ENCODE results near the gene SLC17A7.

The SLC17A7 gene

DNA sequence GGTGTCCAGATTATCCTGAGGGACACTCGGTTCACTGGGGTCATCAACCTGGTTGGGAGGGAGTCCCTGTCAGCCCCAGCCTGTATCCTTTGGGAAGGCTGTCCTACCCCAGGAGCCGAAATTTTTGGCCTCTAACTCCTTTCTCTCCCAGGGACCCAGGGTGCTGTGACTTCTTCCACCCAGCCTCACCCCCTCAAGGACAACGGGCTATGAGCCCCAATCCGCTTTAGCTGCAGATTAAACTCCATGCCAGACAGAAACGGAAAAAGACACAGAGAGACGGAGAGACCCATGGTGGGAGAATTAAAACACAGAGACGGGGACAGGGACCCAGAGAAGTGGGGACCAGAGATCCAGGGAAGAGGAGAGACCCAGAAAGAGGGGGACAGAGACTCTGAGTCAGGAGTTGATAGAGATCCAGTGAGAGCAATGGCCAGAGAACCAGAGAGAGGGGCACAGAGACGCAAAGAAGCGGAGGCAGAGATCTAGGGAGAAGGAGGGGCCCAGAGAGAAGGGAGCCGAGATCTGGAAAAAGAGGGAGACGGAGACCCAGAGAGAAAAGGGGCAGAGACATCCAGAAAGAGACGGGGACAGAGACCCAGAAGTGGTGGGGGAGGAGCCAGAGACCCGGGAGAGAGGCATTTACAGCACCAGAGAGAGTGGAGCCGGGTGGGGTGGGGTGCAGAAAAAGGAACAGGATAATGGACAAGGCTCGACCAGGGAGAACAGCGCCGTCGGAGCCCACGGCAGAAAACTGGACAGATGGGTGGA, 703 bp downstream of the SLC17A7 start:
- TF ChIP-seq POLR2AphosphoS5 (IDR thresholded peaks at IDR 0.05; ENCODE audit: low read depth, low read length) = no peak
- no peak for TF ChIP-seq TAF1 (IDR thresholded peaks at IDR 0.05; ENCODE audit: borderline replicate concordance, low read depth, low read length)
- no peak for TF ChIP-seq POLR2A (IDR thresholded peaks at IDR 0.05; ENCODE audit: low read depth, low read length)
- DNase-seq (ENCODE audit: insufficient read length) (no peak), FAIRE-seq (no peak)

DNA sequence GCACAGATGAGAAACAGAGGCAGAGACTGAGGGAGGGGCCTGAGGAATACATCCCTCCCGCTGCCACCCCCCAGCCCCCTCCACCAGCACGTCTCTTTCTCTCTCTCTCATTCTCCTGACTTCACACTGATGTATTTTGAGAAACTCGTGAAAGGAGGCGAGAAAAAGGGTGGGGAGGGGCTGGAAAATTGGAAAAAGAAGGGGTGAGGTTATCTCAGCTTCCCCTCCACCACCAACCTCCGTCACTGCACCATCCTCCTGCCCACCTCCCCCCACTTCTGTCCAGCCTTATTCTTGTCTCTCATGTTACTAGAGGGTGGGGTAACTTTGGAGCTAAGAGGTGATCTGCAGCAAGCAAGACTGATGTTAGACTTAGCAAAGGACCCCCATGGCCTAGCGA, 1.5 kb downstream of the SLC17A7 start:
- DNase-seq (ENCODE audit: insufficient read length) (no peak), FAIRE-seq (no peak)
- TF ChIP-seq TAF1 (IDR thresholded peaks at IDR 0.05; ENCODE audit: borderline replicate concordance, low read depth, low read length) (no peak), POLR2AphosphoS5 (IDR thresholded peaks at IDR 0.05; ENCODE audit: low read depth, low read length) (no peak), POLR2A (IDR thresholded peaks at IDR 0.05; ENCODE audit: low read depth, low read length) (no peak)

DNA sequence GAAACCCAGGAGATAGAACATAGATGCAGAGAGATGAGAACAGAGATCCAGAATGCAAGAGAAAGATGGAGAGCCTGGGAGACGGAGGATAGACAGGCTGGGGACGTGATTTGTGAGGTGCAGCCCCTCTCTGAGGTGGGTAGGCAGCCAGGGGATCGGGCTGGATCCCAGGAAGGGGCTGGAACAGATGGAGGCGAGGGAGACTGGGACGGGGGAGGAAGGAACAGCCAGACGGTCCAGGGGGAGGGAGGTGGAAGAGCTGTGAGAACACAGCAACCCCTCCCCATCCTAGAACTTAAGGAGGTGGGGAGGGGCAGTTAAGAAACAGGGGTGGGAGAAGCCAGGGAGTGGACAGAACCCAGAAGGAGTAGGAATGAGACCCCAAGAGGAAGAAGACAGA, 3.1 kb downstream of the SLC17A7 start:
- no peak for DNase-seq (ENCODE audit: insufficient read length)
- TF ChIP-seq POLR2A (IDR thresholded peaks at IDR 0.05; ENCODE audit: low read depth, low read length) = no peak
- no peak for TF ChIP-seq TAF1 (IDR thresholded peaks at IDR 0.05; ENCODE audit: borderline replicate concordance, low read depth, low read length)
- FAIRE-seq = no peak

DNA sequence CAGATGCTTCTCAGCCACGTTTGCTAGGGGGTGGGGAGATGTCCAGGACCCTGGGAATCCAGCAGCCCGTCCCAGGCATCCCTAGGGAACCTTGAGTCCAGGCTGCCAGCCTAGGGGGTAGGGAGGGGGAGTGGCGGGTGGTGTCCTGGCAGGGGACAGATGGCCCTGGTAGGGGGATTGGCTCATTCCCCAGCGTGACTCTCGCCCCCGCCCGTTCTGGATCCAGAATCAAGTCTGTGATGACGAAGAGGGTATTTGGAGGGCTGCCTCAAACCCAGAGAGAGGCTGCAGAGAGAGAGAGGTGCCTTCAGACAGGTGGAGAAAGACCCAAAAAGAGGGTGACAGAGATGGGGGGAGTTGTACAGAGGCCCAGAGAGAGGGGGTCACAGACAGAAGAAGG, 4.1 kb downstream of the SLC17A7 start:
- FAIRE-seq = no peak
- no peak for DNase-seq (ENCODE audit: insufficient read length)
- no peak for TF ChIP-seq POLR2AphosphoS5 (IDR thresholded peaks at IDR 0.05; ENCODE audit: low read depth, low read length)
- TF ChIP-seq TAF1 (IDR thresholded peaks at IDR 0.05; ENCODE audit: borderline replicate concordance, low read depth, low read length) = no peak
- no peak for TF ChIP-seq POLR2A (IDR thresholded peaks at IDR 0.05; ENCODE audit: low read depth, low read length)

DNA sequence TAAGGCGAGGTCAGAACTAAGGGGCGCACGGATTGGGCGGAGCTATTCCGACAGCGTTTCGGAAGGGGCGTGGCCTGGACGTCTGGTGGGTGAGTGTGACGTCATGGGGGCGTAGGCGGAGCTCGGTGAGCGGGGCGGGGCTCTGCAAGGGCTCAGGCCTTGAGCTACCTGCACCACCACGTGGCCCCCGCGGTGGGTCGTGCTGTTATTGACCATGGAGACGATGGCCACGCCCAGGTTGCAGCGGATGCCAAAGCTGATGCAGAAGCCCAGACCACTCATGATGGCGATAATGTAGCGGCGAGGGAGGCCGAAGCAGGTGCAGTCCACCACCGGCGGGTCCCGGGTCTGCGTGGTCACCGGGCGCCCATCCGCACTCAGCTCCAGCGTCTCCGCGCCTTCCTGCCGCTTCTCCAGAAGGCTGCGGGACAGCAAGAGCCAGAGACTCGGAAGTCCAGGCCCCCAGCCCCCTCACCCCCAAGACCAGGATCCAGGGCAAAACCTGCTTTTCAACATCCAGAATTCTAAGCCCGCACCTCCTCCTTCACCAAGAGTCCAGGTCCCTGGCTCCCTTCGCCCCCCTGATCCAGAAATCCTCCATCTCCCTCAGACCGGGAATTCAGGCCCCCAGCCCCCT, 4.8 kb downstream of the SLC17A7 start:
- peak; percentile 42 for FAIRE-seq
- TF ChIP-seq POLR2AphosphoS5 (IDR thresholded peaks at IDR 0.05; ENCODE audit: low read depth, low read length) = no peak
- no peak for TF ChIP-seq TAF1 (IDR thresholded peaks at IDR 0.05; ENCODE audit: borderline replicate concordance, low read depth, low read length)
- no peak for TF ChIP-seq POLR2A (IDR thresholded peaks at IDR 0.05; ENCODE audit: low read depth, low read length)
- DNase-seq (ENCODE audit: insufficient read length) = no peak

DNA sequence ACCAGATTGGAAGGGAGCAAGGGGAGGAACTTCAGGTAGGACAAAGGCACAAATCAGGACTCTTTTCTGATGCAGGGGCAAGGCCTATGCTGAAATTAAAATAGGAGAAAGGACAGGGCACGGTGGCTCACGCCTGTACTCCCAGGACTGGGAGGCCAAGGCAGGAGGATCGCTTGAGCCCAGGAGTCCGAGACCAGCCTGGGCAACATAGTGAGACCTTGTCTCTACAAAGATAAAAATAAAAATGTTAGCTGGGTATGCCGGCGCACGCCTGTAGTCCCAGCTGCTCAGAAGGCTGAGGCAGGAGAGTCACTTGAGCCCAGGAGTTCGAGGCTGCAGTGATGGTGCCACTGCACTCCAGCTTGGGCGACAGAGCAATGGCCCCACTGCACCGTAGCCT, 5.7 kb downstream of the SLC17A7 start:
- TF ChIP-seq POLR2A (IDR thresholded peaks at IDR 0.05; ENCODE audit: low read depth, low read length) = no peak
- no peak for TF ChIP-seq TAF1 (IDR thresholded peaks at IDR 0.05; ENCODE audit: borderline replicate concordance, low read depth, low read length)
- TF ChIP-seq POLR2AphosphoS5 (IDR thresholded peaks at IDR 0.05; ENCODE audit: low read depth, low read length) = no peak
- DNase-seq (ENCODE audit: insufficient read length) = no peak
- FAIRE-seq = no peak

DNA sequence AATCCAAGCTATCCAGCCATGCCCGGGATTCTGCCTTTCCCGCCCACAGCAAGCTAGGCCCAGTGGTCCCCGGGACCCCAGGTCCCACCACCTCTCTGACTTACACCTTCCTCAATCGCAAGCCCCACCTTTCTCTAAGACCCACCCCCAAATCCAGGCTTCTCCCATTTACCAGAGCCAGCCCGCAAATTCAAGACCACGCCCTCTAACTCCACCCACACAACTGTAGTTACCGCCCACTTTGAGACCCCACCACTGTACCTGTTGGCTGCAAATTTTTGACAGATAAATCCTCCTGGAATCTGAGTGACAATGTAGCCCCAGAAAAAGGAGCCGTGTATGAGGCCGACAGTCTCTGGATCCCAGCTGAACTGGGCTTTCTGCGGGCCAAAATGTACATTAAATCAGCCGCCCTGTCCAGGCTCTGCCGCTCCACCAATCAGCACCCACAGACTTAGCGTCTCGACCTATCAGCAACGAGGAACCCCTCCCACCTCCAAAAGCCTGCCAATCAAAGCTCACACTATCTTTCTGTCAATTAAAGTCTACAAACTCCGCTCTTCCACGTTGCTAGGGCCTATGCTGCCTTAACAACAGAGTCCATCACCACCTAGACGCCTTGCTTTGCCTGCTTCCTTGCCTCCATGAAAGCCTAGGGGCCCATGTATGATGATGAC, 6.3 kb downstream of the SLC17A7 start:
- DNase-seq (ENCODE audit: insufficient read length) = no peak
- no peak for FAIRE-seq
- TF ChIP-seq POLR2A (IDR thresholded peaks at IDR 0.05; ENCODE audit: low read depth, low read length) = no peak
- no peak for TF ChIP-seq TAF1 (IDR thresholded peaks at IDR 0.05; ENCODE audit: borderline replicate concordance, low read depth, low read length)
- TF ChIP-seq POLR2AphosphoS5 (IDR thresholded peaks at IDR 0.05; ENCODE audit: low read depth, low read length) = no peak

DNA sequence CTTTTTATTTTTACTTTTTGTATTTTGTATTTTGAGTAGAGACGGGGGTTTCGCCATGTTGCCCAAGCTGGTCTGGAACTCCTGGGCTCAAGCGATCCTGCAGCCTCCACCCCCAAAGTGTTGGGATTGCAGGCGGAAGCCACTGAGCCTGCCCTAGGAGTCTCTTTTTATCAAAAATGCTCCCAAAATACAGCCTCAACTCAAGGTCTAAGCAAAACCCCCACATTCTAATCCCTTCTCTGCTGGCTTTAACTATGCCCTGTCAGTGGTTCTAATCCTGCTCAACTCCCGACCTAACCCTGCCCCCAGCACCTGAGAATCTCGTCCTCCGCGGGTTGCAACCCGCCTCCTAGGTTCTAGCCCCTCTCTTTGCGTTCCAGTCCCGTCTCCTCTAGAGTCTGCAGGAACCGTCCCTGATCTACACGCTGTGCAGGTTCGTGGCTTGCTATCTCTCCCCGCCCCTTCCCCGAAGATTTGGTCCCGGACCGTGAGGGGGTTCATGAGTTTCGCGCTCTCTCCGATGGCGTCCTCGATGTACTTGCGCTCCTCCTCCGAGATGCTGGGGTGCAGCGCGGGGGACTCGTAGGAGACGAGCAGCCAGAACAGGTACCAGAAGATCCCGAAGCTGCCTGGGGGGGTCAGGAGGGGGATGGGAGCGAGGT, 8.0 kb downstream of the SLC17A7 start:
- DNase-seq (ENCODE audit: insufficient read length) (no peak), FAIRE-seq (no peak)
- TF ChIP-seq POLR2A (IDR thresholded peaks at IDR 0.05; ENCODE audit: low read depth, low read length) (no peak), TAF1 (IDR thresholded peaks at IDR 0.05; ENCODE audit: borderline replicate concordance, low read depth, low read length) (no peak), POLR2AphosphoS5 (IDR thresholded peaks at IDR 0.05; ENCODE audit: low read depth, low read length) (no peak)

DNA sequence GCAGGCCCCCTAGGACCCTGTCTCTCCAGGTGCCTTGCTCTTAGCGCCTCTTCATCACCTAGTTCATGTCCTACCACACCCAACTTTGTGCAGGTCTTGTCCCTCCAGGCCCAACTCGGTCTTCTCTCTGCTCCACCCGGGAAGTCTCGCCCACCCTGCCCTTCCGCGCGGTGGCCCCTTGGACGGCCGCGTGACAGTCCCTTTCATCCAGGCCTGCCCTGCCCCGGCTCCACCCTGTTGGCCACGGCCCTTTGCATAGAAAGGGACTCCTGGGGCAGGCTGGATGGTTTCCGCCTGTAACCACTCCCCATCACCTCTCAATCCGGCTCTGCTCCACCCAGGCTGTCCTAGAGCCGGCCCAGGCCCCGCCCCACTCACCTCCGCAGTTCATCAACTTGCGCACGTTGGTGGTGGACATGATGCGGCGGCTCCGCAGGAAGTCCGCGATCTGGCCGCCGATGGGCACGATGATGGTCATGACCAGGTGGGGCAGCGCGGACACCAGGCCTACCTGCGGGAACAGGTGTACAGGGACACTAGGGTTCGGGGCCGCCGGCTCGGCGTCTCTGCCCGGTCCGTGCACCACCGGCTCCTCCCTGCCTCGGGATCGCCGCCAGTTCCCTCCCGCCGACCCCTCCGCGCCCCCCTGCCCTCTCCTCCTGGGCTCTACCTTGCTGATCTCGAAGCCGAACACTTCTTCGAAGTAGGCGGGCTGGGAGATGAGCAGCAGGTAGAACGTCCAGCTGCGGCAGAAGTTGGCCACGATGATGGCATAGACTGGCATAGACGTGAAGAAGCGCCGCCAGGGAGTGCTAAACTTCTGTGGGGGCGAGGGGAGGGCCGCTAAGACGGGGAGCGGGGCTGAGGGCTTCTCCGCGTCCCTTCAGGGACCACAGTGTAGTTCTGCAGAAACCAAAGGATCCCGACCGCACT, 8.9 kb downstream of the SLC17A7 start:
- no peak for FAIRE-seq
- no peak for DNase-seq (ENCODE audit: insufficient read length)
- TF ChIP-seq TAF1 (IDR thresholded peaks at IDR 0.05; ENCODE audit: borderline replicate concordance, low read depth, low read length) = no peak
- TF ChIP-seq POLR2A (IDR thresholded peaks at IDR 0.05; ENCODE audit: low read depth, low read length) = no peak
- no peak for TF ChIP-seq POLR2AphosphoS5 (IDR thresholded peaks at IDR 0.05; ENCODE audit: low read depth, low read length)

DNA sequence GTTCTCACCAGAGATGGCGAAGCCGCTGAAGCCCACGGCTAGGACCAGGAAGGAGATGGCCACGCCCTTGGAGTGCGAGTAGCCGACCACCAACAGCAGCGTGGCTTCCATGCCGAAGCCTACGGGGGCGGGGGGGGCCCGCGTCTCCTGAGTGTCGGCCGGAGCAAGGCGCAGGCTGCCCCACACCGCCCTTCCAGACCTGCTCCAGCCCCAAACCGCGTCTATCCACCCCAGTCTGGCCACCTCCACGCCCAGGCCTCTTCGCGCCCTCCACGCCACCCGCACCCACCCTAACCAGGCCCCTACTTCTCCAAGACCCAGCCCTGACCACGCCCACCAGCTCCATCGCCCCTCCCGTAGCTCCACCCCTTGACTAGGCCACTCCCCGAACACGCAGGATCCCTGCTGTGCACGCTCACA, 10.0 kb downstream of the SLC17A7 start:
- TF ChIP-seq POLR2A (IDR thresholded peaks at IDR 0.05; ENCODE audit: low read depth, low read length) (no peak), POLR2AphosphoS5 (IDR thresholded peaks at IDR 0.05; ENCODE audit: low read depth, low read length) (no peak), TAF1 (IDR thresholded peaks at IDR 0.05; ENCODE audit: borderline replicate concordance, low read depth, low read length) (no peak)
- FAIRE-seq (no peak), DNase-seq (ENCODE audit: insufficient read length) (no peak)

Data from GM12892 (cell line).